Chondrocyte (in vitro differentiated cells): Measurements from ENCODE around the gene C1orf116. TPM values are rescaled to one million over a fixed set of nuclear protein-coding genes. Genes with fewer than 3 reads are reported as not detected.

ENCODE experiments used
- DNase-seq: peaks from one replicate; pipeline ENCODE4 v3.0.0; 2021; ENCODE audit warnings: mixed read lengths, low spot score
- H3K27ac Mint-ChIP-seq: one replicate; pipeline ENCODE4 v1.8.0; 2021; ENCODE audit warnings: mild to moderate bottlenecking, moderate library complexity, mixed read lengths; ENCODE audit not compliant: unreplicated experiment
- H3K27me3 Mint-ChIP-seq: 2 replicates; pipeline ENCODE4 v1.8.0; 2021; ENCODE audit warnings: low read depth, mixed read lengths
- H3K36me3 Mint-ChIP-seq: 2 replicates; pipeline ENCODE4 v1.8.0; 2021; ENCODE audit warnings: low read depth, mixed read lengths
- H3K4me1 Mint-ChIP-seq: 2 replicates; pipeline ENCODE4 v1.8.0; 2021; ENCODE audit warnings: low read depth, mild to moderate bottlenecking, mixed read lengths
- H3K4me3 Mint-ChIP-seq: one replicate; pipeline ENCODE4 v1.8.0; 2021; ENCODE audit warnings: mild to moderate bottlenecking, moderate library complexity, mixed read lengths; ENCODE audit not compliant: unreplicated experiment
- H3K9me3 Mint-ChIP-seq: 2 replicates; pipeline ENCODE4 v1.8.0; 2021; ENCODE audit warnings: low read depth, mixed read lengths
- CTCF ChIP-seq: fragments of 200-600 bp; sonication (generic); IDR thresholded peaks from 2 replicates; pipeline ENCODE4 v1.5.0; 2021; ENCODE audit warnings: antibody characterized with exemption, mild to moderate bottlenecking, moderate library complexity
- total RNA-seq: library from RNA; stranded (reverse); gene quantifications from 3 replicates; pipeline ENCODE4 v1.2.1, GENCODE V29; 2021

The C1orf116 gene
- total RNA-seq, 1 donor from 2014 or later = 0.07 TPM

GRCh38 chr1:207014728-207015127 lies 17.8 kb downstream of the C1orf116 start:
- no peak overlapping the region for H3K27ac Mint-ChIP-seq
- no peak overlapping the region for H3K4me3 Mint-ChIP-seq
- DNase-seq = no peak
- no peaks in the 10 kb centered on the region for H3K9me3 Mint-ChIP-seq
- H3K36me3 Mint-ChIP-seq = peaks cover 2% of the 10 kb centered on the region
- H3K4me1 Mint-ChIP-seq = no peaks in the 10 kb centered on the region
- H3K27me3 Mint-ChIP-seq = peaks cover 23% of the 10 kb centered on the region
- no peak for TF ChIP-seq CTCF

GRCh38 chr1:207013321-207014085 lies 19.1 kb downstream of the C1orf116 start:
- H3K27ac Mint-ChIP-seq = no peak overlapping the region
- H3K27me3 Mint-ChIP-seq = peaks cover 23% of the 10 kb centered on the region

GRCh38 chr1:207010726-207011125 lies 21.8 kb downstream of the C1orf116 start:
- Mint-ChIP-seq H3K9me3 (peaks cover 5% of the 10 kb centered on the region), H3K4me3 (no peak overlapping the region), H3K27me3 (peaks cover 19% of the 10 kb centered on the region), H3K4me1 (peaks cover 11% of the 10 kb centered on the region), H3K36me3 (peaks cover 2% of the 10 kb centered on the region), H3K27ac (no peak overlapping the region)
- TF ChIP-seq CTCF = no peak
- no peak for DNase-seq

More at GRCh38 chr1:207013321-207014085, 19.1 kb downstream of the C1orf116 start:
- no peak for DNase-seq
- TF ChIP-seq CTCF = no peak
- Mint-ChIP-seq H3K36me3 (peaks cover 2% of the 10 kb centered on the region), H3K9me3 (no peaks in the 10 kb centered on the region), H3K4me3 (no peak overlapping the region), H3K4me1 (no peaks in the 10 kb centered on the region)

GRCh38 chr1:207009945-207010344 lies 22.6 kb downstream of the C1orf116 start:
- Mint-ChIP-seq H3K27me3 (peaks cover 22% of the 10 kb centered on the region), H3K9me3 (peaks cover 5% of the 10 kb centered on the region), H3K27ac (no peak overlapping the region), H3K4me1 (peaks cover 14% of the 10 kb centered on the region), H3K4me3 (no peak overlapping the region), H3K36me3 (peaks cover 2% of the 10 kb centered on the region)
- no peak for DNase-seq
- TF ChIP-seq CTCF = no peak

GRCh38 chr1:207009182-207009850 lies 23.2 kb downstream of the C1orf116 start:
- Mint-ChIP-seq H3K27me3 (peaks cover 20% of the 10 kb centered on the region), H3K27ac (no peak overlapping the region)
- no peak for DNase-seq

More at GRCh38 chr1:207009182-207009850, 23.2 kb downstream of the C1orf116 start:
- Mint-ChIP-seq H3K4me3 (no peak overlapping the region), H3K36me3 (peaks cover 2% of the 10 kb centered on the region), H3K4me1 (peaks cover 16% of the 10 kb centered on the region), H3K9me3 (peaks cover 5% of the 10 kb centered on the region)
- no peak for TF ChIP-seq CTCF
